GM18499 (cell line): ENCODE results near the gene SEMA3D.
A peak's percentile ranks its signal among the peaks of the same experiment; 100 is the strongest.

Experiments
- ATAC-seq: cut with Tn5 transposase; IDR thresholded peaks from one replicate; pipeline ENCODE4 v1.9.1; 2021; ENCODE audit warnings: moderate number of reproducible peaks; ENCODE audit not compliant: insufficient read depth, unreplicated experiment

Gene SEMA3D

DNA sequence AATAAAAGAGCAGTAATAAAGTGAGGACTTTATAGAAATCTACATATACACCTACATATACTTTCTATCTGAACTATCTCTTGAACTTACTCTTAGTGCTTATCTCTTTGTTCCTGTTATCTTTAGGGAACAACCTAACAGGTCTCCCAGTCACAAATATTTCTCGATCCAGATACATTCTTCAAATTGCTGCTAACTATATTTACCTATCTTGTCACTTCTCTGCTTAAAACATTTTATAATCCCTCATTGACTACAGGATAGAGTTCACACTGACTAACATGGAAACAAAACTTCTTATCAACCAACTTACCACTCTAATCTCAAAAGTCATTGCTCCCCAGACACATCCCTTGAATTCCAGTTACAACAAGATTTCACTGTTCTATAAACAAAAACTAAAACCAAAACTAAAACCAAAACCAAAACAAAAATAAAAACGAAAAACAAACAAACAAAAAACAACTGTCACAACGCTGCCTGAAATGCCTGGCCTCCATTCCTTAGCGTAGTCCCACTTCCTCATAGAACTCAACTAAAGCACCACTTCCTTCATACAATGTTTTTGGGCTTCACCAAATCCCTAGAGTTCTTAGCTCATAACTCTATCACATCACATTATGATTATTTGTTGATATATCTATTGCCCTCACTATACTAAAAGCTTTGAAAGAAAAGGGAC lies 134.7 kb downstream of the SEMA3D start:
- no peak for ATAC-seq

DNA sequence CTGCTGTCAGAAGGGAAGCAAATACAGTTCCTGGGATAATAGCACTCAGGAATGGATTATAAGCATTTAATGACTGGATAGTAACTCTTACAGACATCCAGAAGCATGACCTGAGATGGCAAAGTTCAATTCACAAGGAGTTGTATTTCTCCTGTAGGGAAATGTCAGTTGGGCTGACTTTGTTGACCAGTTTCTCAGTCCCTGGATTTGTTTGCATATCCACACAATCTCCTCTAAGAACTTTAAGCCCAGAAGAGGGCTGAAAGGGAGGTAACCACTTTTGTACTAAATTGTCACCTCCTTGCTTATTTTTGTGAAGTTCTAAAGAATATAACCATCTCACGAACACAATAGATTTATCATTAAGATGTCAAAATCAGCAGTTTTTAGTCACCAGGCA lies 140.3 kb downstream of the SEMA3D start:
- no peak for ATAC-seq

DNA sequence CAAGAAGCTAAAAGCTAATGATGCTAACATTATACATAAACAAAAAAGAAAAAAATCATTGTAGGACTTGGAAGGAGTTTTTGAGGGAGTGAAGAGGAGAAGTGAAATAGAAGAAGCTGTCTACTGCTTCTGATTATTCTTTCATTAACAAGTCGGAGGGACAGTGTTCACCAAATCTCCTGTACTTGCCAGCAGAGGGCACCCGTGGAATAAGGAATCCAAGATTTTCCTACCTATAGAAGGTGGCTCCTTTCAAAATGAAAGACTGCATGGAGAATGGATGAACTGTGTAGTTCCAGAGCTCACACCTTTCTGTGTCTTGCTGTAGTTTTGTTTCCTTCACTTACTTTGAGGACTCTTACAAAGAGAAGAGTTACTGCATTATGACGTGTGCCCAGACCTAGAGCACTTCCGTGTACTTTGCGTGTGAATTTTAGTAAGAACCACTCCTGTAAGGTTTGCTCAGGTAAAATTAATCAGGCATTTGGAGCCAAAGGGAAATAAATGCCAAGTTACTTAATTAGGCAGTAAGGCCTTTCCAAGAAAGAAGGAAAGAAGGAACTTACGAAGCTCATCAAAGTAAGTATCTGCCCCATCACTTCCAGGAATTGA lies 145.1 kb downstream of the SEMA3D start:
- ATAC-seq, result no peak

DNA sequence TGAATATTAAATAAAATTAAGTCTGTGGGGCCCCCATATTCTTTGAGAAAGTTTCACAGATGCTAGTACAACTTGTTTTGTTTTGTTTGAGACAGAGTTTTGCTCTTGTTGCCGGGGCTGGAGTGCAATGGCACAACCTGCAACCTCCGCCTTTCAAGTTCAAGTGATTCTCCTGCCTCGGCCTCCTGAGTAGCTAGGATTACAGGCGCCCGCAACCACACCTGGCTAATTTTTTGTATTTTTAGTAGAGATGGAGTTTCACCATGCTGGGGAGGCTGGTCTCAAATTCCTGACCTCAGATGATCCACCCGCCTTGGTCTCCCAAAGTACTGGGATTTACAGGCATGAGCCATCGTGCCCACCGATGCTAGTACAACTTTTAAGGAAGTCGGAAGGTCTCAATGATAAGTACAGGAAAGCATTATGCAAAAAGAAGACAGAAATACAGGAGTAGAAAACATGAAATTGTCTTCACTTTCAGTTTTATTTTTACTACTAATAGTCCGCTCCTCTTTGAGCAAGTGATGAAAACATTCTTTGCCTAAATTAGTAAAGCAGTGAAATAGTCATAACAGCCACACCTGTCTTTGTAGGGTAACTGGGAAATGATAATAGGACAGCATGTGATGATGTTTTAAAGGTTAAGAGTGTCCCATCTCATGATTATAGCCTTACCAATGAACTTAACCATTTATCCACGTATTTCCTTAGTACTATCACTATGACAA lies 147.5 kb downstream of the SEMA3D start:
- peak; percentile 96 for ATAC-seq

DNA sequence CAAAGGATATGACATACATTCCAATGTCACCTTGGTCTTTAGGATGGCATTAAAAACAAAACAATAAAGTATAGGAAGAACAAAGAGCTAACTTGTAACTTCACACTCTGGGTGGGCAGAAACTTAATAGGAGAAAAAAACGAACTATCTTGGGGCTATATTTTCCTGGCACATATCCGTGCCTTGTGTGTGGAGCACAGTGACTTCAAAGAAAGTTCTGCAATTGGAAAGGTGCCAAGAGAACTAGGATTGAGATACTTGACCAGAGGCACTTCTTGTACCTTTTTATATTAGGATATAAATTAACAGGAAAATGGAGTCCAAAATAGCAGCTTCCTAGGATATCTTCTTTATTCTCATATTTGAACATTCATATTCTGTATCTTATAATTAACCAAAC lies 148.4 kb downstream of the SEMA3D start:
- no peak for ATAC-seq

DNA sequence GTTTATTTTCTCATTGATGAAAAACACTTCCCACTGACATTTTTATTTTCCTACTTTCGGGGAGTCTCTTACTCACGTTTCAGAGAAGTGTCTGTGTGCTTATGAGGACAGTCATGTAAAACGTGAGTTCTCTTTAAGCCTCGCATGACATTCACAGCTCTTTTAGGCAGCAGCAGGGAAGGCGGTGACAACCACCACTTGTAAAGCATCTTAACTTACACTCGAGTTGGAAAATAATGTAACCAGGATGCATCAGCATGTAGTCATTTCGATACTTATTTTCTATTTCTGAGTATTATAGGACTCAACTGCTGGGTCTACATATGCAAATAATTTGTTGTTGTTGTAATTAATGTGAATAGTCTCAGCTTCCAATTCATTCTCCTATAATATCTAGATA lies 153.6 kb downstream of the SEMA3D start:
- no peak for ATAC-seq

DNA sequence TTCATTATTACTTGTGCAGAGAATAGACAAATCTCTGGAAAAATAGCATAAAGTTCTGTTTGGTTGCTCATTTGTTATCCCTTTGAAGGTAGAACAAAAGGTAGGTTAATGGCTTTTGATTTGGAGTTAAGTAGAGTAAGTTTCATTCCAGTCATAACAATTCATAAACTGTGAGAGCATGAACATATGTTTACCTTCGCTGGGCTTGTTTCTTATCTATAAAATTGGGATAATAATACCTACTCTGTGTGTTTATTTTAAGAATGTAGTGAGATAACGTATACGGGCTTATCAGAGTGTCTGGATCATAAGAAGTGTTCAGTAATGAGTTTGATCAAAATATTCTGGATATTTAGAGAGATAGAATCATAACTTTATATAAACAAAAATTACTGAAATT lies 155.4 kb downstream of the SEMA3D start:
- ATAC-seq, result no peak

DNA sequence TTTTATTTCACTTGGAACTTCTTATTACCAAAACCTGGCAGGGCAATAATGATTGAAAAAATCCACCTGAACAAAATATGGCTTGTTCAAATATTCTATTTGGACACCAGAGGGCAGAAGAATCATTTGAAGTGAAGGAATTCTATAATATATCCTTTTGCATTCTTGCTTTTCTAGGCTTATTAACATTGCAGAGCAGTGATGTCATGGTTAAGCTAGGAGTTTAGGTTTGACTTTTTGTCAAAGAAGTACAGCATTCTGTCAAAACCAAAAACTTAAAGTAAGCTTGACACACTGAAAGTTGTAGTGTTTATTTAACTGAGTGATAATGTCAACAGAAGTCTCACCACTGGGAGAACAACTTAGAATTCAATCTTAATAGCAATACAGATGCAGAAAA lies 156.0 kb downstream of the SEMA3D start:
- peak; percentile 68 for ATAC-seq

DNA sequence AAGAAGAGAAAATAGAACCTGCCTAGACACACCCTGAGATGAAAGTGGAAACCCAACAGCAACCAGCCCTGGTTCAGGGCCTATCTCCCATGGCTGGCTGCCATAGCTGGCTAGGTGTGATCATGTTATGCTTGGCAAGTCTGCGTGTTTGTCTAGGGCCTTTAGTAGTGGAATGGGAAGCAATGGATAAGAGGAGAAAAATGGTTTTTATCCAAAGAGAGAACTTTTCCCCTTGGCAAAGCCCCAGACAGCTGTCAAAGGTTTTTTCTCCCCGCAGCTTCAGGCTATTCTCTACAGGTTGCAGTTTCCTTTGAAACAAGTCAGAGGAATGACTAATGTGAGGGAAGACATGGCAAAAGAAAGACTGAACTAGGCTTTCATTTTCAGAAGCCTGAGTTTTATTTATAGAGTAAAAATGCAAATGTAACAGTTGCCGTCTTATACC lies 161.5 kb downstream of the SEMA3D start:
- ATAC-seq, result peak; percentile 71

DNA sequence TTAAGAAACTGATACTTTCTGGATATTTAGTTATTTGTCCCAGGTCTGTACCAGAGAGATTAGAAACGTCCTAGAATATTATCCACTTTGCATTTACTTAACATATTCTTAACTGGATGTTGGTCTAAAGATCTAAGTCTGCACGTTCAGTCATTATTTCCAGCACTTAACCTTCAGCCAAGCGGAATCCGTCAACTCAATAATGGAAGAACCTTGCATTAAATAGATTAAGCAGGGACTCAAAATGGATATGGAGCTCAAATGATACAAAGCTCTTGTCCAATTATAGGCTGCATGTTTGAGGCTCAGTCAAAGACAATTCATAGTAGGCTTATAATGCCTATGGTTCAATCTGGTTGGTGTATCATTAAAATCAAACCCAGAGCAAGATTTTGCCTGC lies 162.9 kb downstream of the SEMA3D start:
- ATAC-seq, result no peak

DNA sequence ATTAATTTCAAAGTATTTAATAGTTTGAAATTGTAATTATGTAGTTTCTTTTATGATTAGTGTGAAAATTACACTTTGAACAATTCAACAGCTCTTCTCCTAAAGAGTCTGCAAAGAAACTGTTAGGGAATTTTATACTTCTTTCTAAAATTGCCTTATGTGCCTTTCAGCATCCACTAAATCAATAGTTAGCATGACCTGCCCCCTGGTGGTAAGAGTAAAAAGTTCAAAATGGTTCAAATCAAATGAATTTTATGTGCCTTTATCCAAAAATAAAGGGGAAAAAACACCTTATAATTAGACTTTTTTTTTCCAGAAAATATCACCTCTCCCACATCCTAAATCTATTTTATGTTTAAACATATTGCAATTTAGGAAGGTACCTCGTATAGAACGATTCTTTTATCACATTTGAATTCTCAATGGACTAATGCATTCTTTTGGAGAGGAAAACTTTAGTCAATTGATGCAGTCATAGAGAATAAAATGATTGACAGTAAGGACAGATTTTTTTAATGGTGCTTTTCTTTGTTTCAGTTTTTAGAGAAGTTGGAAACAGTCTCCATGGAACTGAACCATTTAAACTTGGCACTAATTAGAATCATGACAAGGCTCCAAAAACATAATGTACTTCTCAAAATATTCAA lies 163.7 kb downstream of the SEMA3D start:
- ATAC-seq, result no peak

DNA sequence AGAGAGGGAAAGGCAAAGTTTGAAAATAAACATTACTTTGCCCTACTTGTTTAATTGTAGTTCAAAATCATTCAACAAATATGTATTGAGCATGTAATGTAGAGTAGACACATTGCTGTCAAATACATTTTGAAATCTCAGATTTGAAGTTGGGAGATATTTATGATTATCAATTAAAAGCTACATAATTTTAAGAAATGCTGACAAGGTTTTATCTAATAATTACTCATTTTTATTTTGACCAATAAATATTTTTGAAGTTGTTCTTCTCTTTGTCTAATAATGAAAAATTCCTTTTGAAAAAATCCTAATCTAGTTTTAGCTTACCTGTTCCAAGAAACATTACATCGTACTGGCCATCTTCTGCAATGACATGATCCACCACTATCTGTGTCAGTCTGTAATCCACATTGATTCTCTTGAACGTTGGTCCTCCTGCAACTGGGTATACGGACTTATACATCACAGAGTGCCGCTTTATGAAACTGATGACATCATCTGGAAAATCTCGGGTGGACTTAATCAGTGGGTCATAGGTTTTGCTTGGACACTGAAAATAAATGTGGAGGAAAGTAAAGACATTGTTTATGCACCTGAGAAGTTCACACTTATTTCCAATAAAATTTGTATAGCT lies 164.7 kb downstream of the SEMA3D start:
- ATAC-seq, result no peak

DNA sequence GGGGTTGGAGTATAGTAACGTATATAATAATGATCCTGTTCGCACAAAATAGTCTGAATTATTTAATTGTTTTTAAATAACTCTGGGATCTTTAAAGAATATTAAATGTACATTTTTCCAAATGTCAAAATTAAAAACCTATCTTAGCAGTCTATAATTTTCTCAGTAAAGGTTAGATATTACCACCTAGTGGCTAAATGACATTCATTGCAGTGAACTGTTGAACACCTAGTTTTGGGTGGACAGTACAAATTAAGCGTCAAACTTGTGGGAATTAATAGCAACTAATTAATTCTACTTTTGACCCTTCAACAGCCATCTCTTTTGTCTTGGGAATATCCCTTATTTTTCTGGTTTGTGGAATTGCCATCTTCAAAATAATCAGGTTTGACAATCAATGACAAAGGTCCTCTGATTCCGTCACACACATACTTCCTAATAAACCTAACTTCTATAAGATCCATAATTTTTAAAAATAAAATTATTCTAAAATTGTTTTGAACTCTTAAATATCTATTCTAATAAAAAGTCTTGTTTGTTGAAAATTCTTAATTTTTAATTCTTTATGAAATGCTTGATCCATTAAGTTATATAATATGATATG lies 165.7 kb downstream of the SEMA3D start:
- no peak for ATAC-seq

DNA sequence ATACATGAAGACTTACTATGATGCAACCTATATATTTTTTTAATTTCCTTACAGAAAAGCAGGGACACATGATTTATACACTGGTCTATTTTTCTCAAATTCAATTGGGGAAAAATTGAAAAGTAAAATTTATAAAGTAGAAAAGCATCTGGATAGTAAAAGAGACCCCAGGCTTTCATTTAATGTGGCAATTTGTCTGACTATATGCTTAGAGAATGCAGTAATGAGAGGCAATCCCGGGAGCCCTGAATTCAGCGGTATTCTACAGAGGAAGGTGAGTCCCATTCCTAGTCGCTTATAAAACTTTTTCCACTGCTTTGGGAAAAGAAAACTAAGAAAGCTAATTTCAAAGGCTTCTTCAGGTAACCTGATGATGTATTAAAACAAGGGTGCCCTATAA lies 167.1 kb downstream of the SEMA3D start:
- no peak for ATAC-seq

DNA sequence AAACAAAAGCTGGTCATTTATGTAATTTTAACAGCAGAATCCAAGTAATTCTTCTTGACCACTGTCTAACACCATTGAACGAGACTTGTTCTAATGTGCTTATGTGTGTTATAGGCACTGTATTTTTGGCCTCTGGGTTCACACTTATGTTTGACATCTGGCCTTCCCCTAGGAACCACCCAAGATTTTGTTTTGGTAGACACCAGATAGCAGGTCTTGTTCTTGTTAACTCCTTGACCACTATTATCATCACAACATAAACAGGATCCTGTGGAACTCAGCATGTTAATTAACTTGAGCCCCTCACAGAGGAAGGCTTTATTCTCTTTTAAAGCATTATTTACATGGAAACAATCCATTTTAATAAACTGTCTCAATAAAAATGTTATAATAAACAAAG lies 167.7 kb downstream of the SEMA3D start:
- no peak for ATAC-seq

DNA sequence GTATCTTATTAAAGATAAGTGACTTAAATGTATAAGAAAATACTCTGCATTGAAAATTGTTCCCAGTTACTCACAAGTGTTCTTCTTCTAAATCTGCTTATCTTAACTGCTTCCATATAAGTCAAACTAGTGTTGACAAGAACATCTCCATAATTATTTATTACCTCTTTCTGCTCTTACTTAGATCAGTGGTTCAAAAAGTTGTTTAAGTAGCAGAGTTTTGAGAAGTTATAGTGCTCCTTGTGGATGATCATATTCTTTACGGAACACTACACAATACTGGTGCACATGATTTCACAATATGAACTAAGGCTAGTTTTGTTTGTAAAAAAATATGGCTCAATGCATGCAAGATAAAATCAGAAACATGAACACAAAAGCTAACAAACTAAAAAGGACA lies 168.4 kb downstream of the SEMA3D start:
- no peak for ATAC-seq

DNA sequence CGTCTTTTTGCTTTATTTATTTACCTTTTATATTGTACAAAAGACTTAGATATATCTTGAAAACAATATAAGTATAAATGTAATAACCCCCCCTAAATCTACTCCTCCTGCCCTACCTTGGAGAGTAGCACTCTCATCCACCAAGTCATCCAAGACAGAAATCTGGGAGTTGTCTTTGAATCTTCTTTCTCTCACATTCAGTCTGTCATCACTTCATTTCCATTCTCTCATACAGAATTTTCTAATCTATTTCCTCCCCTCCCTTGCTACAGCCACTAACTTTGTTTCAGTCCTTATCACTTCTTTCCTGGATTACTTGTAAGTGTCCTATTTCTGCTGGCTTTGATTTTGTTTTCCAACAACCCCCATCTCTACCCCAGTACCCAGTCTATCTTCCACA lies 170.6 kb downstream of the SEMA3D start:
- no peak for ATAC-seq

DNA sequence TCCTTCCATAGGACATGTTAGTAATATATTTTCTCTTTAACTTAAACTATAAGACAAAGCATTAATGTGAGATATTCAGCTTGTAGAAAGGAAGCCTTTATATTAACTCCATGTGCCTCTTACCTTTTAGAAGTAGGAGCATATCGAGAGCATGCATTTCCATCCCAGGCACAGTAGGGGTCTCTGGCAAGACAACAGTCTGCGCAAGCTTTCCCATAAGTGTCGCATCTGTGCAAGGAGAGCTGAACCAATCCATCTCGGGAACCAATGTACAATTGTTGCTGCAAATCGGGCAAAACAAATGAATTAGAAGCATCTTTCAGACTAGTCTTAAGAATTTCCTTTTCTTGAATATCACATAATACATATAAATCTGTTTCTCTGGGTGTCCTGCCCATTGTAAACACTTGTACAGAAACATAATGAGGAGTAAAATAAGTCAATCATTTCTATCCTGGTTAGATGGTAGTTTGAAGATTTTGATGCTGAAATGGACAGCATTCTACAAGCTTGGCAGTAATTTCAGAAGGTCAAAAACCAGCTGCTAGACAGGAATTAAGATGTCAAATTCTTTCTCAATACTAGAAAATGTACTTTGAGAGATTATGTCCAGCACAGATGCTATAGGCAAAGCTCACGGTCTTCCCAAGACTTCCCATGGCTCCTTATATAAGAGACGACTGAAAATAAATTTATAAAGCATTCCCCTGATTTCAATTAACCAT lies 171.8 kb downstream of the SEMA3D start:
- no peak for ATAC-seq

DNA sequence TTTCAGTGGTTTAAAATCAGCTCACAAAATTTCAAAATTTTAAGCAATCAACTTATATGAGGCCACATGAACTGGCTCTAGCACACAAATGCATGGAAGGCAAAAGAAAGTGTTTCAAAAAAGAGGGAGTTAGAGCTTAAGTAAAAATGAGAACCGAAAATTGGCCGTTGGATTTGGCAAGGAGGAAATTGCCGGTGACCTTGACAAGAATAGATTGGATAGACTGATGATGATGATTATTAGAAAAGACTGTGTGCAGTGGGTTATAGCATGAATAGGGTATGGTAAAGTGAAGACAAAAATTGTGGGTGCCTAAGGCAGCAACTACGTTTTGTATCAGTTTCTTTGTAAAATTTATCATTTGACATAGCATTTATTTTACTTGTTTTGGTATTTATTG lies 175.7 kb downstream of the SEMA3D start:
- no peak for ATAC-seq

DNA sequence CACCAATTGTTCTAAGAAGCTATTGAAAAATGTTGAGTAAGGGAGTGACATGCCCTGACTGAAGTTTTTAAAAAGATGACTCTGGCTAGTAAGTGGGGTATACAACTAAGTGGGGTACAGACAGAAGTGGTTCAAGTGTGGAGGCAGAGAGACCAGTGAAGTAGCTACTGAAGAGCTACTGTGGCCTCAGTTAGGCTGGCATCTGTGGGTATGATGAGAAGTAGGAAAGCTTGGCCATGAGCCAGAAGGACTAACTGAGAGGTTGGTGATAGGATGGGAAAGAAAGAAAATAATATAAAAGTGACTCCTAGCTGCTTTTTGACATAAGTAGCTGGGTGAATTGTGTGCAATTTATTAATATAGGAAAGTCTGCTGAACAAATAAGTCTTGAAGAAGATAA lies 176.6 kb downstream of the SEMA3D start:
- no peak for ATAC-seq
